Mesothelial cell of epicardium (in vitro differentiated cells): ENCODE results near the gene GNGT2. TPM values are rescaled to one million over a fixed set of nuclear protein-coding genes. Genes with fewer than 3 reads are reported as not detected.
A peak's percentile ranks its signal among the peaks of the same experiment; 100 is the strongest.

Experiments used
- DNase-seq, 2 experiments: peaks; one replicate each; pipeline ENCODE4 v3.0.0; 2021; ENCODE audit warnings: low spot score in 2 of 2; ENCODE audit not compliant: unreplicated experiment in 2 of 2
- H3K27ac Mint-ChIP-seq: 2 replicates; pipeline ENCODE4 v1.8.0; 2021; ENCODE audit warnings: mixed read lengths
- H3K27me3 Mint-ChIP-seq: 2 replicates; pipeline ENCODE4 v1.8.0; 2021; ENCODE audit warnings: low read depth, mixed read lengths
- H3K36me3 Mint-ChIP-seq: 2 replicates; pipeline ENCODE4 v1.8.0; 2021; ENCODE audit warnings: mixed read lengths
- H3K4me1 Mint-ChIP-seq: 2 replicates; pipeline ENCODE4 v1.8.0; 2021; ENCODE audit warnings: mixed read lengths
- H3K4me3 Mint-ChIP-seq: 2 replicates; pipeline ENCODE4 v1.8.0; 2021; ENCODE audit warnings: mild to moderate bottlenecking, moderate library complexity, mixed read lengths
- H3K9me3 Mint-ChIP-seq: 2 replicates; pipeline ENCODE4 v1.8.0; 2021; ENCODE audit warnings: mixed read lengths
- total RNA-seq: library from RNA; stranded (reverse); gene quantifications from 3 replicates; pipeline ENCODE4 v1.2.1, GENCODE V29; 2021
- TF ChIP-seq, protein P1 (sequence below): fragments of 200-600 bp; sonication (generic); IDR thresholded peaks from one replicate; pipeline ENCODE4 v1.5.0; 2021; ENCODE audit warnings: antibody characterized with exemption; ENCODE audit not compliant: unreplicated experiment

Gene GNGT2
- total RNA-seq: 0.34 TPM in 1 of 3 replicates, not detected in the others

DNA sequence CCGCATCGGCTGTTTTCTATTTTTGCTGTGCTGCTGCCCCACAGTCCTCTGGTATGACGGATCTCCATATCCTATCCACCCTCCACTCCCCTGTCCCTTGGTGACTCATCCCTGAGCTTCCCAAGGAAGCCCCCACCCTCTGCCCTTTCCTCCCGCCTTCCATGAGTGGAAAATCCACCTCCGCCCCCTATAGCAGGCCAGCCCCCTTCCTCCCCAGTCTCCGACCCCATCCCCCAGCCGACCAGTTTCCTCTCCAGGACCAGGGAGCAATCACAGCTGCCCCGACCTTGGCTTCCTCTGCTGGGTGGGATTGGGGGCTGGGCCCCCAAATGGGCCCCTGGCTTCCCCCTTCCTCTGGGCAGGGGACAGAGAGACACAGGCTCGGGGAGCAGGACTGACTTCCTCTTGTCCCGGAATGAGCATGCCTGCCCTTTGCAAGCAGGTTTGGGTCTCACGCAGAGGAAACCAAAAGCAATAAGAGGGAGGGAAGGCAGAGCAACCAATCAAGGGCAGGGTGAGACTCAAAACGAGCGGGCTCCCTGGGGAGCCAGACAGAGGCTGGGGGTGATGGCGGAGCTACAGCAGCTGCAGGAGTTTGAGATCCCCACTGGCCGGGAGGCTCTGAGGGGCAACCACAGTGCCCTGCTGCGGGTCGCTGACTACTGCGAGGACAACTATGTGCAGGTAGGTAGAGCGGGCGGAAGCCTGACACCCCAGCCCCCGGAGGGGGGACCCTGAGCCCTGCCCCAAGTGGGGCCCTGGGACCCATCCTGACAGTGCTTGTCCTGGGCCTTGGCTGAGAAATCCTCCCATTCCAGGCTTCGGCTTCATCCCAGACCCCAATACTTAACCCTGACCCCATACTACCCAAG, at the start of gene GNGT2, which contains the start of gene ABI3:
Gene GNGT2 (minus strand): TSS at position 417 of the 872 bp plus-strand sequence. CDS start 3,152 bp downstream, outside the sequence.
Gene ABI3 (plus strand): TSS at position 550 of the 872 bp plus-strand sequence. CDS start 18 bp downstream, at position 568.
- H3K27ac Mint-ChIP-seq: peak within 1 kb of the TSS; percentile 66
- TF ChIP-seq, protein P1, sequence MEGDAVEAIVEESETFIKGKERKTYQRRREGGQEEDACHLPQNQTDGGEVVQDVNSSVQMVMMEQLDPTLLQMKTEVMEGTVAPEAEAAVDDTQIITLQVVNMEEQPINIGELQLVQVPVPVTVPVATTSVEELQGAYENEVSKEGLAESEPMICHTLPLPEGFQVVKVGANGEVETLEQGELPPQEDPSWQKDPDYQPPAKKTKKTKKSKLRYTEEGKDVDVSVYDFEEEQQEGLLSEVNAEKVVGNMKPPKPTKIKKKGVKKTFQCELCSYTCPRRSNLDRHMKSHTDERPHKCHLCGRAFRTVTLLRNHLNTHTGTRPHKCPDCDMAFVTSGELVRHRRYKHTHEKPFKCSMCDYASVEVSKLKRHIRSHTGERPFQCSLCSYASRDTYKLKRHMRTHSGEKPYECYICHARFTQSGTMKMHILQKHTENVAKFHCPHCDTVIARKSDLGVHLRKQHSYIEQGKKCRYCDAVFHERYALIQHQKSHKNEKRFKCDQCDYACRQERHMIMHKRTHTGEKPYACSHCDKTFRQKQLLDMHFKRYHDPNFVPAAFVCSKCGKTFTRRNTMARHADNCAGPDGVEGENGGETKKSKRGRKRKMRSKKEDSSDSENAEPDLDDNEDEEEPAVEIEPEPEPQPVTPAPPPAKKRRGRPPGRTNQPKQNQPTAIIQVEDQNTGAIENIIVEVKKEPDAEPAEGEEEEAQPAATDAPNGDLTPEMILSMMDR: no peak
- peak within 1 kb of the TSS; percentile 46 for H3K4me3 Mint-ChIP-seq
- DNase-seq: no peak
- no peaks in the 10 kb centered on the region for H3K9me3 Mint-ChIP-seq
- H3K36me3 Mint-ChIP-seq: no peaks in the 10 kb centered on the region
- H3K27me3 Mint-ChIP-seq: peaks cover 35% of the 10 kb centered on the region
- H3K4me1 Mint-ChIP-seq: peaks cover 5% of the 10 kb centered on the region

DNA sequence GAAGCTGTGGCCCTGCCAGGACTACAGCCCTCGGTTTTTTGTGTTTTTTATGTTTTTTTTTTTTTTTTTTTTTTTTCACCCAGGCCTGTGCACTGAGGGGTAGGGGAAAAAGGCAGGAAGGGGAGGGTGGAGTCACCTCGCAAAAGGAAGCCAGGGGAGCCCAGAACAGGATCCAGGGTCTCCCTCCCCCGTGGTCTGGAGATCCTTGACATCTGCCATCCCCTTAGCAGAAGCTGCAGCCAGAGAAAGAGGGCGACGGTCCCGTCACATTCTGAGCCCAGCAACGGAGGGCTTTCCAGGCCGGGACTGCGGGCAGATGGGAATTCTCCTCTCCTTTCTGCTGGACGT, 49.3 kb upstream of the GNGT2 start:
- no peaks in the 10 kb centered on the region for H3K36me3 Mint-ChIP-seq
- peaks cover 7% of the 10 kb centered on the region for H3K27me3 Mint-ChIP-seq
- H3K9me3 Mint-ChIP-seq: no peaks in the 10 kb centered on the region
- DNase-seq: no peak
- H3K27ac Mint-ChIP-seq: no peak overlapping the region
- peak overlapping the region; percentile 72 for H3K4me3 Mint-ChIP-seq
- TF ChIP-seq, protein P1: no peak
- no peaks in the 10 kb centered on the region for H3K4me1 Mint-ChIP-seq

DNA sequence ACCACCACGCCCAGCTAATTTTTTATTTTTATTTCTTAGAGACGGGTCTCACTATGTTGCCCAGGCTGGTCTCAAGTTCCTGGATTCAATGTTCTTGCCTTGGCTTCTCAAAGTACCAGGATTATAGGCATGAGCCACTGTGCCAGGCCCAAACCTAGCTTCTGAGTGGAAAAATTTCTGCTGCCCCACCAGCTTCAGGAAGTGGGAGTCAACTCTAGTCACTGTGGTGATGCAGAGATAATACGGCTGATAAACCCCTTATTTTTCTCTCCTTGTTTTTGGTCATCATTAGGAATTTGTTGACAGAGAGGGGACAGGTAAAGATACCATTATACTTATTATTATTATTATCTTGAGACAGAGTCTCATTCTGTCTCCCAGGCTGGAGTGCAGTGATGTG, 48.0 kb upstream of the GNGT2 start:
- no peaks in the 10 kb centered on the region for H3K36me3 Mint-ChIP-seq
- H3K4me1 Mint-ChIP-seq: no peaks in the 10 kb centered on the region
- no peaks in the 10 kb centered on the region for H3K9me3 Mint-ChIP-seq
- H3K27ac Mint-ChIP-seq: no peak overlapping the region
- H3K27me3 Mint-ChIP-seq: peaks cover 7% of the 10 kb centered on the region
- TF ChIP-seq, protein P1: no peak
- no peak for DNase-seq
- no peak overlapping the region for H3K4me3 Mint-ChIP-seq

DNA sequence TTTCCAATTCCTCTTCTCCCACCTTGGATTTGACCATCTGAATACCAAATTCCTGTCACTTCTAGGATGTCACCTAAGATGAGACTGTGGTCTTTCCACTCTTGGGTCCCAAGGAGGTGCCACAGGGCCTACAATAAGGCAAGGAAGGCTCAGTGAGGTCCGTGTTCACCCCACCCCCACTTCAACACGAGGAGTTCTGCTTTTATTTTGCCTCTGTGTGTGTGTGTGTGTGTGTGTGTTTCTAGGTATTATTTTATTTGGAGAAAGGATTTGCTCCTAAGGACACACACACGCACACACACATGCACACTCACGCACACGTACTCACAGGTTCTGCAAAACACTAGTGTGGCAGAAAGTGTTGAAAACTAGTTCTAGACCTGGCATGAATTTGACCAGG, 44.8 kb upstream of the GNGT2 start:
- no peaks in the 10 kb centered on the region for H3K27me3 Mint-ChIP-seq
- no peaks in the 10 kb centered on the region for H3K36me3 Mint-ChIP-seq
- DNase-seq: no peak
- H3K9me3 Mint-ChIP-seq: no peaks in the 10 kb centered on the region
- TF ChIP-seq, protein P1: no peak
- H3K4me3 Mint-ChIP-seq: no peak overlapping the region
- H3K4me1 Mint-ChIP-seq: no peaks in the 10 kb centered on the region
- no peak overlapping the region for H3K27ac Mint-ChIP-seq

DNA sequence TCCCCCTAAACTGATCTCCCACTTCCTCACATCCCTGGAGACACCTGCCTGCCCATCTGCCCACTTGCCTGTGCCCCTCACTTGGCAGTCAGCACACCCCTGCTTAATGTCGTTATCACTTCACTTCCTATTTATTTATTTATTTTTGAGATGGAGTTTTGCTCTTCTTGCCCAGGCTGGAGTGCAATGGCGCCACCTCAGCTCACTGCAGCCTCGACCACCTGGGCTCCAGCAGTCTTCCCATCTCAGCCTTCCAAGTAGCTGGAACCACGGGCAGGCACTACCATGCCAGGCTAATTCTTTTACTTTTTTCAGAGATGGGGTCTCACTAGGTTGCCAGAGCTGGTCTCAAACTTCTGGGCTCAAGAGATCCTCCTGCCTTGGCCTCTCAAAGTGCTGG, 43.7 kb upstream of the GNGT2 start:
- Mint-ChIP-seq H3K4me3 (no peak overlapping the region), H3K27ac (no peak overlapping the region), H3K4me1 (peaks cover 2% of the 10 kb centered on the region), H3K27me3 (no peaks in the 10 kb centered on the region), H3K36me3 (no peaks in the 10 kb centered on the region), H3K9me3 (no peaks in the 10 kb centered on the region)
- DNase-seq: no peak
- TF ChIP-seq, protein P1: no peak
